HG03469 (cell line): Measurements from ENCODE around the gene PRSS37.
"Not testable (repeated sequence)": the region's sequence is repeated elsewhere in the genome, so short reads cannot be mapped to it uniquely, and the experiment has no call there.

ENCODE experiments used
- ATAC-seq: cut with Tn5 transposase; IDR thresholded peaks from one replicate; pipeline ENCODE4 v1.9.1; 2021; ENCODE audit warnings: mild to moderate bottlenecking, moderate library complexity, moderate number of reproducible peaks; ENCODE audit not compliant: unreplicated experiment

The PRSS37 gene, protein sequence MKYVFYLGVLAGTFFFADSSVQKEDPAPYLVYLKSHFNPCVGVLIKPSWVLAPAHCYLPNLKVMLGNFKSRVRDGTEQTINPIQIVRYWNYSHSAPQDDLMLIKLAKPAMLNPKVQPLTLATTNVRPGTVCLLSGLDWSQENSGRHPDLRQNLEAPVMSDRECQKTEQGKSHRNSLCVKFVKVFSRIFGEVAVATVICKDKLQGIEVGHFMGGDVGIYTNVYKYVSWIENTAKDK

DNA sequence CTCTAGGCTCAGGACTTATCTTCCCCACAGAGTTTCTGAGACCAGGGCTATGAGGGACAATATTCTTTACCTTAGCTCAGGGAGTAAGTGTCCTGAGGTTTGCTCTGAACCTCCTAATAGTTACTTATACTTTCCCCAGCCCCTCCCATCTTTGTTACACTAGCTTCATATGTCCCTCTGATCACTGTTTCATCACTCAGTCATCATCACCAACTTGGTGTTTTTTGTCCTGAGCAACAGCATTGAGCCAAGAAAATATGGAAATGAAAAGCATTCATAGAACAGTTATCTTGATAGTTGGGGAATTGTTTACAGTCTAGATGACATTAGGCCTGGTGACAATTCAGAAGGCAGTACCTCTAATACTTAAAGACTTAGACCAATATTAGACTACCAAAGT is at the start of gene PRSS37:
Gene PRSS37, minus strand, starts transcription at position 101 of the 400 bp plus-strand sequence. CDS start 436 bp downstream, outside the sequence.
- ATAC-seq: no peak

GRCh38 chr7:141889321-141889720 is 48.0 kb upstream of the PRSS37 start:
- ATAC-seq: no peak

- ATAC-seq: peak; percentile 75
Observed at GRCh38 chr7:141884539-141885225, 43.4 kb upstream of the PRSS37 start.

DNA sequence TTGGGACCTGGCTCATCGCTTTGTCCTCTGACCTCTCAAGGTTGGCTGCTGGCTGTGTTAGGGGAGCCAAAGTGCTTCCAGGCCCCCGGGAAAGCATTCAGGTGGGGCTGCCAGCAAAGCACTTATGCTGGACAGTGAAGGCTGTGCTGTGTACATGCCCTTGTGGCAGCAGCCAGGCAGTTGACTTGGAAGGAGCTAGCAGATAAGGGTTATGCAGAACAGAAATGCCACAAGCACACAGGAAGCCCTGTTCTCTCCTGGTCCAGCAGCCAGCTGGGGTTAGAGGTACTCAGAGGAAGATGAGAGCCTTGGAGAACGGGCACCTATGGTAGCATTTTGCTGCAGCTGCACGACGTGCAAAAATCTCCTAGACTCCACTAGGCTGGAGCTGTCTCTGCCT is 39.7 kb upstream of the PRSS37 start:
- no peak for ATAC-seq

GRCh38 chr7:141877365-141877764 is 36.1 kb upstream of the PRSS37 start:
- ATAC-seq: no peak

GRCh38 chr7:141876371-141876770 is 35.1 kb upstream of the PRSS37 start:
- ATAC-seq: no peak

- no peak for ATAC-seq
Observed at GRCh38 chr7:141875453-141875852, 34.2 kb upstream of the PRSS37 start.

GRCh38 chr7:141874787-141875186 is 33.5 kb upstream of the PRSS37 start:
- no peak for ATAC-seq

DNA sequence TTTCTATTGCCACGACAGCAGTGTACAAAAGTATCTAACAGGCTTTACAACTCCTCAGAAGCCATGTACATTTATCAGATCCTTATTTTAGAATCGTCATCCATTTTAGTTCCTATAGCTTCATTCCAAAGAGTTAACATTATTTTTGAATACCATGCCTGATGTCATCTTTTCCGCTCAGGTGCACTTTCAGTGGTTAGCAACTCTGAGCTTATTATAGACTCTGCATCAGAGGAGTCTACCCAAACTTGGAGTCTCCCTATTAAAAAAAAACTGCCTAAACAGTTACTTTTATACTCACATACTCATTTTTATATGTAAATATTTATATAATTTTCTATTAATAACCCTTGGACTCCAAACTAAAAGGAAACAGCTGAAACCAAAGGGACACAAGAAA is 31.6 kb upstream of the PRSS37 start:
- ATAC-seq: no peak

- no peak for ATAC-seq
Observed at GRCh38 chr7:141866974-141867373, 25.7 kb upstream of the PRSS37 start.

- no peak for ATAC-seq
Observed at GRCh38 chr7:141864765-141865447, 23.6 kb upstream of the PRSS37 start.

- no peak for ATAC-seq
Observed at GRCh38 chr7:141860207-141860606, 18.9 kb upstream of the PRSS37 start.

DNA sequence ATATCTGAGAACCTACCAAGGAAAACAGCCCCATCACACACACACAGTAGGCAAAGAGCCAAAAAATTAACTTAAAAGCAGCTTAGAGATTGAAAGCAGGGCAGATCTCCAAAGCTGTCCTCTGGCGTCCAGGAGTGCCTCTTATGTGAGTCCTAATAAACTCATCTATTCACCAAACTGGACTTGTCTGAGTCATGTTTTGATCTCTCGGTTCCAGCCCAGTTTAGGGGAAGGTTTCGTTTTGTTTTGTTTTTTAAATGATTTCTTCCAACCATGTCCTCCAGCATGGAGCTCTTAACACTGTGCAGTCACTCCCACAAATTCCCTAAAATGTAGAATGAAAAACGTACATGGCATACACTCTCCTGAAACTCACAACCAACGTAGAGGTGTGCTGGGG is 6.7 kb upstream of the PRSS37 start:
- no peak for ATAC-seq

DNA sequence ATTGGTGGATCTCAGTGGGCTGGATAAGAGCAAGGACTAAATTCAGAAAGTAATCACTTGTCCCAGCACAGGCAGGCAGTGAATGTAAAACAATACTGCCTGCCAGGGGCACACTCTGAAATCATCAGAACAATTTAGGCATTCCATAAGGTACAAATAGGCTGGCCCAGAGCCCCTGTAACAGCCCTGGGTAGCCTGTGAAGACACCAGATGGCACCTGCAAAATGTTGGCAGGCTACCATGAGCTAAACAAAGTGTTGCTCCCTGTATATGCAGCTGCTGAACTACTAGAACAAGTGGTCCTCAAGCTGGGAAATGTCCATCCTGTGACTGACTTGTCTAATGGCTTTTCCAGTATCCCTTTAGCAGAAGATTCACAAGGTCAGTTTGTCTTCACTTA is 3.0 kb upstream of the PRSS37 start:
- ATAC-seq: no peak

DNA sequence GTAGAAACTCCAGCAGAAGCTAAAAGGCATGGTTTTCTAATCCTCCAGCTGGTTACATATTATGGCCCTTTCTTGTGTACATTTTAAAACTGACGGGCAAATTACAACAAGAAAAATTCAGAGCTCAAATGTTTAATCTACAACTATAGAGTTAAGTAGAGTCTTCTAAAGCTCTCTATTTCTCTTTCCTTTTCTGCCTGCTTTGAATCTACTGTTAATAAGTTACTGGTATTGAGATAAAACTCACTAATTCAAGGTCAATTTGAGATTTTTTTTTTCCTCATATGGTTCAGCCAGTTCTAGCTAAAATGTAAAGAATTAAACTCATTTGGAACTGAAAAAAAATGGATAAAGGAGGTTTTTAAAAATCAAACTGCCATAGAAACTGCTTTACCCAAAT is 1.6 kb upstream of the PRSS37 start:
- ATAC-seq: no peak

DNA sequence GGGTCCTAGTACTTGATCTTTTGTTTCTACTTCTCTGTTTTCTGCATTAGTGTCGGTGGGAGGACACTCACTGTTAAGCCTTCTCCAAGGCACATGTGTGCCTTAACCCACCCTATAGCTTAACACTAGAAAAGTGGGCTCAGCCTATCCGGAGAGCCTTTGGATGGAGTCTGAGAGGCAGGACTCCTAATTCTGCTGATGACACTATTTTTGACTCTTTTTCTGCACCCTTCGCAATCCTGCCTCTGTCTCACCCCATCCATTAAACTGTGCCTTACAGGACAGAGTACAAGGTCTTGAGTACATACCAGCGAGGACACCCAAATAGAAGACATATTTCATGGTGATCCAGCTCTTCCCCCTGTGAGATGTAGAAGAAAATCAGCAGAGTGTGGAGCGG is 577 bp downstream of the PRSS37 start:
- ATAC-seq: no peak

DNA sequence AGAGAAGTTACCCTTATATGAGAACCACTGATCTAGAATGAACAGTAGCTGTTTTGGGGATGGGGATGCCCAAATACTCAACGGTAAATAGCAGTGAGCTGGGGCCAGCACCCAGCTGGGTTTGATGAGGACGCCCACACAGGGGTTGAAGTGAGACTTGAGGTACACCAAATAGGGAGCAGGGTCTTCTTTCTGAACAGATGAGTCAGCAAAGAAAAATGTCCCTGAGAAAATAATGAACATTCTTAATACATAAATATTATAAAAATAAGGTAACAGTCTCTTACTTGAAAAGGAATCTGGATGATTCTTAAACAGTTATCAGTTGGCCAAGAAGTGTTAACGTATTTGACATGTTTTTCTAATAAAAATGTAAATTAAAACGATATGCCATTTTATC is 2.0 kb downstream of the PRSS37 start:
- no peak for ATAC-seq

GRCh38 chr7:141838581-141838980 is 2.7 kb downstream of the PRSS37 start:
- ATAC-seq: no peak

GRCh38 chr7:141837683-141838082 is 3.6 kb downstream of the PRSS37 start:
- ATAC-seq: no peak

- ATAC-seq: not testable (repeated sequence)
Observed at GRCh38 chr7:141822432-141822831, 18.9 kb downstream of the PRSS37 start.

- ATAC-seq: no peak
Observed at GRCh38 chr7:141820067-141820466, 21.2 kb downstream of the PRSS37 start.

- ATAC-seq: no peak
Observed at GRCh38 chr7:141792526-141792925, 48.8 kb downstream of the PRSS37 start.
